K562 (cell line): ENCODE results near the gene TNFSF18. TPM values are rescaled to one million over a fixed set of nuclear protein-coding genes. Genes with fewer than 3 reads are reported as not detected.
"Not testable (repeated sequence)": the region's sequence is repeated elsewhere in the genome, so short reads cannot be mapped to it uniquely, and the experiment has no call there.

ENCODE experiments used
- ATAC-seq: fragments of 200-7000 bp; cut with Tn5 transposase; 3 replicates; pipeline ENCODE4 v1.9.1; 2020; ENCODE audit warnings: moderate library complexity
- BruUV-seq: library from RNA; stranded (reverse); fragments of 400-500 nt; replicated peaks from 2 replicates; lab custom pipeline; 2021; lab: Mats Ljungman, UMichigan
- CTCF ChIA-PET: fragments of 300-600 bp; formaldehyde crosslinking; extraction: SDS; loops from one replicate; lab custom pipeline; 2021; ENCODE audit warnings: low intra/inter-chr PET ratio; lab: Yijun Ruan, JAX
- POLR2A ChIA-PET: fragments of 300-600, 350-650 bp; sonication (Branson Sonifier 250); formaldehyde crosslinking; extraction: SDS; loops from one replicate; lab custom pipeline; 2021; ENCODE audit warnings: antibody characterized with exemption, inconsistent platforms; lab: Yijun Ruan, JAX
- DNase-seq, 4 experiments: peaks; one replicate each; pipeline versions ENCODE4 v3.0.0 to v3.0.0-alpha.2; 2011 to 2018; ENCODE audit warnings: low spot score in 3 of 4, mixed read lengths in 3 of 4; ENCODE audit errors: extremely low read depth in 1 of 4
- FAIRE-seq: peaks from 2 replicates; lab custom pipeline; 2011; peaks lifted over from hg19 to GRCh38; lab: Jason Lieb, UNC
- H2AFZ ChIP-seq: 2 replicates; pipeline ENCODE4 v1.6.0; 2011; ENCODE audit warnings: low read depth, low read length, control low read depth, inconsistent platforms
- H3K27ac ChIP-seq: fragments of 200-600 bp; 3 replicates; pipeline ENCODE4 v1.8.0; 2011; ENCODE audit warnings: low read depth, mild to moderate bottlenecking, control low read depth, inconsistent platforms, low read length, moderate library complexity, mixed read lengths; ENCODE audit errors: extremely low read depth
- H3K27me3 ChIP-seq, 2 experiments: fragments of 300-600 bp in 1 of 2; 2 replicates in 1 of 2; 3 replicates in 1 of 2; pipeline versions ENCODE4 v1.6.0 to v1.8.0; 2011; ENCODE audit warnings: inconsistent platforms in 2 of 2, low read length in 2 of 2, mild to moderate bottlenecking in 1 of 2, mixed read lengths in 1 of 2, moderate library complexity in 1 of 2; ENCODE audit not compliant: control insufficient read depth in 2 of 2, insufficient read depth in 2 of 2
- H3K36me3 ChIP-seq: fragments of 300-600 bp; 3 replicates; pipeline ENCODE4 v1.8.0; 2011; ENCODE audit warnings: mild to moderate bottlenecking, low read length, inconsistent platforms; ENCODE audit not compliant: control insufficient read depth, insufficient read depth
- H3K4me1 ChIP-seq, 2 experiments: fragments of 200-600 bp in 1 of 2; replicated peaks in 1 of 2; 2 replicates in 1 of 2; 3 replicates in 1 of 2; pipeline versions ENCODE4 v1.5.1 to v1.8.0; 2011; ENCODE audit warnings: inconsistent platforms in 2 of 2, low read length in 2 of 2, mild to moderate bottlenecking in 1 of 2, mixed read lengths in 1 of 2, moderate library complexity in 1 of 2; ENCODE audit not compliant: control insufficient read depth in 2 of 2, insufficient read depth in 2 of 2
- H3K4me2 ChIP-seq: 2 replicates; pipeline ENCODE4 v1.6.1; 2011; ENCODE audit warnings: low read length, control low read depth, inconsistent platforms, mixed read lengths; ENCODE audit not compliant: insufficient read depth
- H3K4me3 ChIP-seq: fragments of 200-600 bp; sonication (generic), shearing (Covaris generic); 2 replicates; pipeline ENCODE4 v1.5.1; 2016; ENCODE audit warnings: control low read depth, inconsistent platforms
- H3K79me2 ChIP-seq: fragments of 200-600 bp; 3 replicates; pipeline ENCODE4 v1.8.0; 2011; ENCODE audit warnings: low read length, inconsistent platforms; ENCODE audit not compliant: control insufficient read depth, insufficient read depth
- H3K9ac ChIP-seq, 2 experiments: 2 replicates each; pipeline versions ENCODE4 v1.6.0 to v1.6.1; 2011; ENCODE audit warnings: low read depth in 2 of 2, low read length in 2 of 2, control low read depth in 1 of 2, inconsistent platforms in 1 of 2, mild to moderate bottlenecking in 1 of 2, mixed read lengths in 1 of 2; ENCODE audit not compliant: insufficient read depth in 1 of 2
- H3K9me1 ChIP-seq: one replicate; pipeline ENCODE4 v1.6.0; 2011; ENCODE audit warnings: inconsistent platforms, mild to moderate bottlenecking, low read length, moderate library complexity; ENCODE audit not compliant: control insufficient read depth, insufficient read depth
- H3K9me3 ChIP-seq: replicated peaks from 2 replicates; pipeline ENCODE4 v1.5.1; 2011; ENCODE audit warnings: low read depth, low read length, inconsistent platforms; ENCODE audit not compliant: control insufficient read depth, insufficient read depth
- H4K20me1 ChIP-seq: replicated peaks from 2 replicates; pipeline ENCODE4 v1.6.1; 2011; ENCODE audit warnings: low read length, inconsistent platforms, mixed read lengths; ENCODE audit not compliant: control insufficient read depth, insufficient read depth
- ASH1L ChIP-seq: fragments of 450-650 bp; IDR thresholded peaks from 2 replicates; pipeline ENCODE4 v1.6.1; 2018; ENCODE audit warnings: borderline replicate concordance, mild to moderate bottlenecking, low read depth; ENCODE audit not compliant: partially characterized antibody
- GABPA ChIP-seq: fragments of 200-800 bp; sonication (Bioruptor generic); conservative IDR thresholded peaks from 2 replicates; pipeline ENCODE4 v1.6.1; 2016; ENCODE audit warnings: low read depth, missing genetic modification characterization, missing compliant biosample characterization
- HDAC2 ChIP-seq: fragments of 450-650 bp; IDR thresholded peaks from 2 replicates; pipeline ENCODE4 v1.6.1; 2016; ENCODE audit warnings: mild to moderate bottlenecking
- HEY1 ChIP-seq: fragments of 250-450 bp; sonication (Bioruptor Pico); IDR thresholded peaks from 2 replicates; pipeline ENCODE4 v1.5.0; 2020; ENCODE audit warnings: mild to moderate bottlenecking, moderate library complexity, borderline replicate concordance
- SETDB1 ChIP-seq: IDR thresholded peaks from one replicate; pipeline ENCODE4 v1.6.1; 2012; ENCODE audit warnings: low read length, control low read depth, inconsistent platforms
- SP1 ChIP-seq: sonication (generic); formaldehyde crosslinking; IDR thresholded peaks from 2 replicates; pipeline ENCODE4 v1.8.1; 2022; ENCODE audit warnings: mild to moderate bottlenecking, missing genetic modification reagents
- TAF7 ChIP-seq: fragments of 450-650 bp; IDR thresholded peaks from 2 replicates; pipeline ENCODE4 v1.6.1; 2016; ENCODE audit warnings: missing genetic modification characterization, missing compliant biosample characterization
- ZNF253 ChIP-seq: fragments of 250-450 bp; sonication (Bioruptor Pico); conservative IDR thresholded peaks from 2 replicates; pipeline ENCODE4 v1.6.1; 2021; ENCODE audit warnings: mild to moderate bottlenecking
- ZNF408 ChIP-seq: fragments of 250-450 bp; sonication (Bioruptor Pico); IDR thresholded peaks from 2 replicates; pipeline ENCODE4 v1.4.0; 2020; ENCODE audit warnings: low read depth, mild to moderate bottlenecking, moderate library complexity
- ZNF584 ChIP-seq: fragments of 200-800 bp; sonication (Bioruptor generic); IDR thresholded peaks from 2 replicates; pipeline ENCODE4 v1.6.1; 2016; ENCODE audit warnings: low read depth, mild to moderate bottlenecking, missing genetic modification characterization, missing compliant biosample characterization
- WGBS: fragments of 100-300 bp; shearing (Covaris generic); methylation state at CpG from one replicate; pipeline ENCODE4 v1.1.6; 2016; ENCODE audit warnings: low coverage, mixed read lengths; ENCODE audit not compliant: insufficient coverage; ENCODE audit errors: missing lambda C conversion rate; 5-methylcytosine and 5-hydroxymethylcytosine counted together
- in situ Hi-C: fragments of 300-500 bp; cut with MboI; formaldehyde crosslinking; loops from 4 replicates; pipeline ENCODE4 v1.15.0; 2018; ENCODE audit warnings: inconsistent platforms, mixed read lengths
- intact Hi-C: fragments of 100-400 bp; cut with micrococcal nuclease; formaldehyde crosslinking; loops from 2 replicates; pipeline ENCODE4 v1.14.2; 2022
- polyA plus RNA-seq, 8 experiments: library from polyadenylated mRNA; depleted of rRNA in 4 of 8; stranded (reverse) in 5 of 8; unstranded in 3 of 8; fragments of >200 nt; fragmentation: Nextera tagmentation in 2 of 8; fragmentation: Illumina TruSeq in 1 of 8; extraction: Ambion mirVana in 2 of 8; extraction: Trizol in 1 of 8; gene quantifications; 2 replicates each; pipeline versions ENCODE4 v1.2.1 to v1.2.3, GENCODE V29; 2011 to 2014; ENCODE audit warnings: inconsistent platforms in 1 of 8, missing spikeins in 1 of 8
- total RNA-seq, 7 experiments: library from RNA; depleted of rRNA in 6 of 7; stranded (reverse); fragments of >200 nt in 6 of 7; fragmentation: Illumina TruSeq in 2 of 7; extraction: Trizol in 2 of 7; gene quantifications; 2 replicates each; pipeline versions ENCODE4 v1.2.1 to v1.2.3, GENCODE V29; 2011 to 2021; ENCODE audit warnings: low replicate concordance in 1 of 7
- TF ChIP-seq, protein P1 (sequence below), 2 experiments: fragments of 450-650 bp in 1 of 2; sonication (generic) in 1 of 2; formaldehyde crosslinking; conservative IDR thresholded peaks; 2 replicates each; pipeline versions ENCODE4 v1.4.0 to v1.8.1; 2020 to 2022; ENCODE audit warnings: mild to moderate bottlenecking in 1 of 2, missing genetic modification reagents in 1 of 2
- TF ChIP-seq, protein P2 (sequence below): fragments of 250-450 bp; sonication (Bioruptor Pico); IDR thresholded peaks from 2 replicates; pipeline ENCODE4 v1.8.0; 2022; ENCODE audit warnings: inconsistent platforms

Gene TNFSF18
- total and polyA plus RNA-seq, 9 of the 15 experiments (the other 6 are each of a cell fraction or from before 2014, with no cell fraction given) = not detected

DNA sequence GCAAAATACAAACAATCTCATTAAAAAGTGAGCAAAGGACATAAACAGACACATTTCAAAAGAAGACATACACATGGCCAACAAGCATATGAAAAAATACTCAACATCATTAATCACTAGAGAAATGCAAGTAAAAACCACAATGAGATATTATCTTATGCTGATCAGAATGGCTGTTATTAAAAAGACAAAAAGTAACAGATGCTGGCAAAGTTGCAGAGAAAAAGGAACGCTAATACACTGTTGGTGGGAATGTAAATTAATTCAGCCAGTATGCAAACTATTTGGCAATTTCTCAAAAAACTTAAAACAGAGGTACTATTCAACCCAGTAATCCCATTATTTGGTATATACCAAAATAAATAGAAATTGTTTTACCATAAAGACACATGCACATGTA is 32.2 kb upstream of the TNFSF18 start:
- CTCF ChIA-PET = no interaction called here
- ATAC-seq = no peak
- Histone ChIP-seq H3K9ac (no peak overlapping the region), H3K4me1 (no peaks in the 10 kb centered on the region), H3K4me3 (no peak overlapping the region), H3K9me3 (no peaks in the 10 kb centered on the region), H3K4me2 (no peak overlapping the region), H4K20me1 (no peaks in the 10 kb centered on the region), H3K79me2 (no peaks in the 10 kb centered on the region), H3K27me3 (no peaks in the 10 kb centered on the region), H3K36me3 (no peaks in the 10 kb centered on the region), H3K9me1 (no peaks in the 10 kb centered on the region), H2AFZ (no peak overlapping the region), H3K27ac (no peak overlapping the region)
- intact Hi-C loops (no loop called here), in situ Hi-C loops (no loop called here)
- POLR2A ChIA-PET = interaction anchor here (0.6 kb wide), 1 partner anchor 176 kb away, joined by 3 read pairs; no protein-coding TSS in a partner anchor
- BruUV-seq = no TSS peak
- no peak for FAIRE-seq
- DNase-seq = no peak
- no peak for TF ChIP-seq SETDB1
- no peak for TF ChIP-seq ZNF253 (CRISPR knock-in tag)
- TF ChIP-seq HEY1 (CRISPR knock-in tag) = no peak
- TF ChIP-seq ZNF408 (CRISPR knock-in tag) = no peak
- TF ChIP-seq GABPA (tag) = no peak
- TF ChIP-seq, protein P1, sequence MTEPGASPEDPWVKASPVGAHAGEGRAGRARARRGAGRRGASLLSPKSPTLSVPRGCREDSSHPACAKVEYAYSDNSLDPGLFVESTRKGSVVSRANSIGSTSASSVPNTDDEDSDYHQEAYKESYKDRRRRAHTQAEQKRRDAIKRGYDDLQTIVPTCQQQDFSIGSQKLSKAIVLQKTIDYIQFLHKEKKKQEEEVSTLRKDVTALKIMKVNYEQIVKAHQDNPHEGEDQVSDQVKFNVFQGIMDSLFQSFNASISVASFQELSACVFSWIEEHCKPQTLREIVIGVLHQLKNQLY (CRISPR knock-in tag; conservative IDR thresholded peaks at IDR 0.05) = no peak
- no peak for TF ChIP-seq ZNF584 (CRISPR knock-in tag)
- TF ChIP-seq, protein P2, sequence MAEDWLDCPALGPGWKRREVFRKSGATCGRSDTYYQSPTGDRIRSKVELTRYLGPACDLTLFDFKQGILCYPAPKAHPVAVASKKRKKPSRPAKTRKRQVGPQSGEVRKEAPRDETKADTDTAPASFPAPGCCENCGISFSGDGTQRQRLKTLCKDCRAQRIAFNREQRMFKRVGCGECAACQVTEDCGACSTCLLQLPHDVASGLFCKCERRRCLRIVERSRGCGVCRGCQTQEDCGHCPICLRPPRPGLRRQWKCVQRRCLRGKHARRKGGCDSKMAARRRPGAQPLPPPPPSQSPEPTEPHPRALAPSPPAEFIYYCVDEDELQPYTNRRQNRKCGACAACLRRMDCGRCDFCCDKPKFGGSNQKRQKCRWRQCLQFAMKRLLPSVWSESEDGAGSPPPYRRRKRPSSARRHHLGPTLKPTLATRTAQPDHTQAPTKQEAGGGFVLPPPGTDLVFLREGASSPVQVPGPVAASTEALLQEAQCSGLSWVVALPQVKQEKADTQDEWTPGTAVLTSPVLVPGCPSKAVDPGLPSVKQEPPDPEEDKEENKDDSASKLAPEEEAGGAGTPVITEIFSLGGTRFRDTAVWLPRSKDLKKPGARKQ = no peak
- no peak for TF ChIP-seq TAF7 (tag)
- no peak for TF ChIP-seq HDAC2
- no peak for TF ChIP-seq ASH1L
- no peak for TF ChIP-seq SP1 (CRISPR knock-in tag)
- 0% methylated on average over 1 of the region's 1 CpG for WGBS

DNA sequence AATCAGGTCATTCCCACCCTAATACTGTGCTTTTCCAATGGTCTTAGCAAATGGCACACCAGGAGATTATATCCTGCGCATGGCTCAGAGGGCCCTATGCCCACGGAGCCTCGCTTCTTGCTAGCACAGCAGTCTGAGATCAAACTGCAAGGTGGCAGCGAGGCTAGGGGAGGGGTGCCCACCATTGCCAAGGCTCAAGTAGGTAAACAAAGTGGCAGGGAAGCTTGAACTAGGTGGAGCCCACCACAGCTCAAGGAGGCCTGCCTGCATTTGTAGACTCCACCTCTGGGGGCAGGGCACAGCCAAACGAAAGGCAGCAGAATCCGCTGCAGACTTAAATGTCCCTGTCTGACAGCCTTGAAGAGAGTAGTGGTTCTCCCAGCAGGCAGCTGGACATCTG is 23.5 kb upstream of the TNFSF18 start:
- CTCF ChIA-PET, H3K4me2 ChIP-seq, H3K27ac ChIP-seq: not testable (repeated sequence)

More for the DNA sequence above, 23.5 kb upstream of the TNFSF18 start:
- H3K9me1 ChIP-seq, H3K9me3 ChIP-seq, intact Hi-C loops, BruUV-seq, H3K9ac ChIP-seq, H3K79me2 ChIP-seq, H3K27me3 ChIP-seq, FAIRE-seq, H3K4me3 ChIP-seq, H2AFZ ChIP-seq, in situ Hi-C loops, DNase-seq, H4K20me1 ChIP-seq, ATAC-seq, H3K4me1 ChIP-seq, H3K36me3 ChIP-seq: not testable (repeated sequence)
- 4% methylated on average over 6 of the region's 6 CpGs for WGBS
- POLR2A ChIA-PET = interaction anchor here (0.8 kb wide), 1 partner anchor 23 kb away, joined by 3 read pairs; the partner anchor contains the start of gene TNFSF18
